Pons (tissue), 1 donor: ENCODE results near the gene IFITM1.
"Not testable (repeated sequence)": the region's sequence is repeated elsewhere in the genome, so short reads cannot be mapped to it uniquely, and the experiment has no call there.

Experiments
- DNase-seq: peaks from one replicate; pipeline ENCODE4 v3.0.0-alpha.2; 2016; ENCODE audit warnings: low spot score

The IFITM1 gene

GRCh38 chr11:282630-283360, 31.0 kb upstream of the IFITM1 start:
- DNase-seq: no peak

- no peak for DNase-seq
These were observed 30.3 kb upstream of the IFITM1 start for GRCh38 chr11:283405-284104.

GRCh38 chr11:284105-285020, 29.5 kb upstream of the IFITM1 start:
- no peak for DNase-seq

GRCh38 chr11:285021-285893, 28.6 kb upstream of the IFITM1 start:
- DNase-seq: no peak

- no peak for DNase-seq
These were observed 28.0 kb upstream of the IFITM1 start for GRCh38 chr11:285894-286220.

GRCh38 chr11:286977-287820, 26.6 kb upstream of the IFITM1 start:
- DNase-seq: not testable (repeated sequence)

GRCh38 chr11:287821-288477, 25.9 kb upstream of the IFITM1 start:
- DNase-seq: no peak

GRCh38 chr11:288478-289397, 25.1 kb upstream of the IFITM1 start, which contains the start of gene PGGHG:
Gene PGGHG (plus strand): TSS chr11:289126. CDS start chr11:289817, 691 bp downstream.
- DNase-seq: no peak

GRCh38 chr11:289398-289711, 24.5 kb upstream of the IFITM1 start:
- DNase-seq: no peak

- no peak for DNase-seq
These were observed 23.9 kb upstream of the IFITM1 start for GRCh38 chr11:289712-290620.

GRCh38 chr11:290621-291231, 23.1 kb upstream of the IFITM1 start:
- DNase-seq: no peak

GRCh38 chr11:291281-292210, 22.3 kb upstream of the IFITM1 start:
- no peak for DNase-seq

- DNase-seq: no peak
These were observed 21.4 kb upstream of the IFITM1 start for GRCh38 chr11:292211-293121.

GRCh38 chr11:293271-293851, 20.5 kb upstream of the IFITM1 start:
- DNase-seq: no peak
